GM18505 (cell line): Measurements from ENCODE around the gene DLX2.

ENCODE experiments used
- ATAC-seq: cut with Tn5 transposase; IDR thresholded peaks from one replicate; pipeline ENCODE4 v1.9.1; 2021; ENCODE audit not compliant: unreplicated experiment
- POLR2A ChIP-seq: IDR thresholded peaks from 4 replicates; pipeline ENCODE4 v1.6.1; 2011; ENCODE audit warnings: borderline replicate concordance; ENCODE audit not compliant: insufficient read depth, insufficient read length; ENCODE audit errors: extremely low read depth

The DLX2 gene

DNA sequence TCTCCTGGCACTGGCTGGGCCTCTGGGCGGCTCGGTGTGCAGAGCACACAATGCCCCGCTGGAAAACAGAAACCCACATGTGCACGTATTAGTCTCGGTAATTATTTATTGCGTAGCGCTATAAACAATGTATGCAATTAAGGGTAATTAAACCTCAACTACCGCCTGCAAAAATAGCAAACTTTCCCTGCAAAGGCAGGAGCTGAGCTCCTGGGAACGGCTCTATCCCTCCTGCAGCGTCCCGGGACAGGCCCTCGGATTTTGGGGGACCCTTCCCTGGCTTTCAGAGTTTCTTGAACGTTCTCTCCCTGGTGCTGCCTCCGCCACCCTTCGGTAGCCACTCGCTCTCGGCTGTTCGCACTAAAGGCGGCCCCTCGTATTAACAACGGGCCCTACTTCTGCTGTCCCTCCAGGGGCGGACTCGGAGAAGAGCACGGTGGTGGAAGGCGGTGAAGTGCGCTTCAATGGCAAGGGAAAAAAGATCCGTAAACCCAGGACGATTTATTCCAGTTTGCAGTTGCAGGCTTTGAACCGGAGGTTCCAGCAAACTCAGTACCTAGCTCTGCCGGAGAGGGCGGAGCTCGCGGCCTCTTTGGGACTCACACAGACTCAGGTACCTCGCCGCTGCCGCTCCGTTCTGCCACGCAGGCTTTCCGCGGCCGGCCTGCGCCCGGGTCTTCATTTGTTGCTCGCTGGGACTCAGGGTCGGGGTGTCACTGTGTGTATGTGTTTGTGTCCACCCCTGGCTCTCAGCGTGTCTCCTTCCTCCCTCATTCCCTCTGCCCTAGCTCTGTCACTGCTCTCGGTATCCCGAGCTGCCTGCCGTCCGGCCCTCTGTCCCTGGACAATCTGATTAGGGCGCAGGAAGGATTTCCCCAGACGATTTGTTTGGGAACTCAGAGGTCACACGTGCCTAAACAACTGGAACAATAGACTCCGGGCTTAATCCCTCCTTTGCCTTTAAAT, 16.2 kb downstream of the DLX2 start:
- TF ChIP-seq POLR2A, result no peak
- no peak for ATAC-seq

DNA sequence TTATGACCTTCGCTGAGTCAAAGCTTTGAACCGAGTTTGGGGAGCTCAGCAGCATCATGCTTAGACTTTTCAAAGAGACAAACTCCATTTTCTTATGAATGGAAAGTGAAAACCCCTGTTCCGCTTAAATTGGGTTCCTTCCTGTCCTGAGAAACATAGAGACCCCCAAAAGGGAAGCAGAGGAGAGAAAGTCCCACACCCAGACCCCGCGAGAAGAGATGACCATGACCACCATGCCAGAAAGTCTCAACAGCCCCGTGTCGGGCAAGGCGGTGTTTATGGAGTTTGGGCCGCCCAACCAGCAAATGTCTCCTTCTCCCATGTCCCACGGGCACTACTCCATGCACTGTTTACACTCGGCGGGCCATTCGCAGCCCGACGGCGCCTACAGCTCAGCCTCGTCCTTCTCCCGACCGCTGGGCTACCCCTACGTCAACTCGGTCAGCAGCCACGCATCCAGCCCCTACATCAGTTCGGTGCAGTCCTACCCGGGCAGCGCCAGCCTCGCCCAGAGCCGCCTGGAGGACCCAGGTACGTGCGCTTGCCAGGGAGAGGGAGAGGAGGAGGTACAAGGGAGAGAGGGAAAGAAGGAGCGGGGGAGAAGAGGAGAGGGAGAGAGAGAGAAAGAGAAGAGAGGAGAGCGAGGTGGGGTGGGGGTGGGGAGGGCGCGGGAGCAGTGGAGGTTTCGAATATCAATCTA, 17.1 kb downstream of the DLX2 start, which contains the start of gene DLX1:
Gene DLX1 (plus strand): TSS at position 48 of the 700 bp plus-strand sequence. CDS start 171 bp downstream, at position 219.
- no peak for TF ChIP-seq POLR2A
- peak; percentile 9 for ATAC-seq

DNA sequence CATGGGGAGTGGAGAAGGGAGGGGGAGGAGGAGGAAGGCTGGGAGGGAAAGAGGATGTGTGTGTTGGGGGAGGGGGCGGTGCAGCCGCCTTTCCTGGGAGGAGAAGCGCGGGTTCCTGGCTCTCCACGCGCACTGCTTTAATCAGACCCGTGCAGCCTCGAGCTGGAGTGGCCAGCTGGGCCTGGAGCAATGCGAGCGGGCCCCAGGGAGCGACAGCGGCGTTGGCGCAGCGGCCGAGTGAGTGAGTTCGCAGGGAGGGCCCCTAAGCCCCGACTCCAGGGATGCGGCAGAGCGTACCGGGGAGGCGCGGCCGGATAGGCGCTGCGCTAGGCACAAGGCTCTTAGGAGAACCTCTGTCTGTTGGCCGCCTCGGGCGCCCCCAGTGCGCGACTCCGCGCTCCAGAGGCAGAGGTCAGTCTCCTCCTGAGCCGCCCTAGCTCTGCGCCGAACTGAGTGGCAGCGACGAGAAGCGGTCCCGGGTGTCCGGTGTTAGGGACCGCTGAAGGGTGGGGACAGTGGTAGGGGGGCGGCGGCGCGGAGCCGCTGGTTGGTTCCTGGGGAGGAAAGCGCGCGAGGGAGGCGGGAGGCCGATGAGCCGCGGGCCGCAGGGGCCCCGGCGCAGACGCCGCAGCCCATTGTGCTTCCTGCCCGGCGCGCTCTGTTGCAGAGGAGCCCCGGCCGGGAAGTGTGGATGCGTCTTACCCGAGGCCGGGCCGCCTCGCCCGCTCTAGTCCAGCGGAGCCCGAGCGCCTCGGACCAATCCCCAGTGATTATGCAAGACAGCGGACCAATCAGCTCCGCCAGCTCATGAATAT, 17.8 kb downstream of the DLX2 start:
- TF ChIP-seq POLR2A, result peak; percentile 24
- ATAC-seq, result peak; percentile 77

DNA sequence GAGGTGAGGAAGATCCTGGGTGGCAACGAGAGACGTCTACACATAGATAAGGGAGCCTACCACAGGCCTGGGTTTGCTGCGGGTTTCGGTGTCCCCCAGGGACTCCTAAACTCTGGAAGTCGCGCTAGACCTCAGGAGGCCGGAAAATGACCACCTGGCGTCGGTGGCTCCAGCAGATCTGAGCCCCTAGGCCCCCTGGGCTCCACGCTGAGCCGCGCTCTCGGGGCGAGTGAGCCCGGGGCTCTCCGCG, 18.4 kb downstream of the DLX2 start:
- no peak for TF ChIP-seq POLR2A
- no peak for ATAC-seq

DNA sequence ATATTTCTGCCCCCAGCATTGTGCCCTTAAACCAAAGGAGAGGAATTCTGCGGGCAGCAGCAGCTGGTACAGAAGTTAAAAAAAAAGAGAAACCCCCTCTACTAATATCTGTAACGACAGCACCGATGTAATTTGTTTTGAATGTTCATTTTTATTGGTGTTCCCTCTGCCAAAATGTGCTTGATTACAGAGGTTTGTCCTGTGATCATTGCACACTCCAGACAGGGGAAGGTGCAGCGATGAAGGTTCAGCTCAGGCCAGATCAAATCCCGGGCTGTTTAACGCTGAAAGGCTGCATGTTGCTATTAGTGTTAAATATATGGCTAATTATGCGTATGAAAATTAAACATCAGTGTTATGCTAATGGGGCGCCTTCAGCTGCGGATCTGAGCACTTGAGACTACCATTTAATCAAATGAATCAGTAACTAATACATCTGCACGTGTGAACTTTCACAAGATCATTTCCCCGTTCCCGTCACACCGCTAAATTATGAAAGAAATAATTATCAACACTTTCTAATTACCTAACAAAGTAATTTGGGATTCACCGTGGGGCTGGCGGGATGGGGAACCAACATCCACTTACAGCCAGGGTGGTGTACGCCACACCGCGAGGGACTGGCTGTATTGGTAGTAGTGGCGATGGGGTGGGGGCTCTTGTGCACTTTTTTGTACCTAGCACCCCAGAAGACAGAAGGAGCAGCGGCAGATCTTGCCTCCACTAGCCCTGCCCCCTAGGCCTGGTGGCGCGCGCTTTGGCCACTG, 18.9 kb downstream of the DLX2 start:
- no peak for TF ChIP-seq POLR2A
- no peak for ATAC-seq

DNA sequence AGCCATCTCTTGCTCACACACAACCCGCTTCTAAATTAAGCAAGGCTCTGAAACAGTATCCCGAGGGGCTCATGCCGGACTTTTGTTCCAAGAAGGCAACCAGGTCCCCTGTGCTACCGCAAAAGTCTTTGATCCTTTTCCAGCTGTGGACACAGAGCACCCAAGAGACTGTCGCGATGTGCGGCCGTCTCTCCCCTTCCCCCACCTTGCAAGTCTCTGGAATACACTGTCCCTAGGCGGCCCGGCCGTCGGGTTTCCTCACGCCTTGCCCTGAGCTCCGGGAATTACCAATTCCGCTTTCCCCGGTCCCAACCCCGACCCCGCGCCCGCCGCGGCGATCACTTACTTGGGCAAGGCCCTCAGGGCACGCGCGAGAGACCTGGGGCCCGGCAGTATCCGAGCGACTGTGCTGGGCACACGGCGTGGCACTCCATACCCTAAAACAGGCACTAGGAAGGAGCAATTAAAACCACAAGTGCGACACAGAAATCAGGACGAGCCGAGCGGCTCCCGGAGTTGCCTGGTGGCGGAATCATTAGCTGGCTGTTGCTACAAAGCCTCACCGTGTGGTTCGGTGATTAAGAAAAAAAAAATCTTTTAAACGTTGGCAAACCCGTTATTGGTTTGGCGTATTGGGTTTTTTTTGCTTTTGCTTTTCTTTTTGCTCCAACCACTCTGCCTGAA, 19.6 kb downstream of the DLX2 start:
- ATAC-seq, result no peak

DNA sequence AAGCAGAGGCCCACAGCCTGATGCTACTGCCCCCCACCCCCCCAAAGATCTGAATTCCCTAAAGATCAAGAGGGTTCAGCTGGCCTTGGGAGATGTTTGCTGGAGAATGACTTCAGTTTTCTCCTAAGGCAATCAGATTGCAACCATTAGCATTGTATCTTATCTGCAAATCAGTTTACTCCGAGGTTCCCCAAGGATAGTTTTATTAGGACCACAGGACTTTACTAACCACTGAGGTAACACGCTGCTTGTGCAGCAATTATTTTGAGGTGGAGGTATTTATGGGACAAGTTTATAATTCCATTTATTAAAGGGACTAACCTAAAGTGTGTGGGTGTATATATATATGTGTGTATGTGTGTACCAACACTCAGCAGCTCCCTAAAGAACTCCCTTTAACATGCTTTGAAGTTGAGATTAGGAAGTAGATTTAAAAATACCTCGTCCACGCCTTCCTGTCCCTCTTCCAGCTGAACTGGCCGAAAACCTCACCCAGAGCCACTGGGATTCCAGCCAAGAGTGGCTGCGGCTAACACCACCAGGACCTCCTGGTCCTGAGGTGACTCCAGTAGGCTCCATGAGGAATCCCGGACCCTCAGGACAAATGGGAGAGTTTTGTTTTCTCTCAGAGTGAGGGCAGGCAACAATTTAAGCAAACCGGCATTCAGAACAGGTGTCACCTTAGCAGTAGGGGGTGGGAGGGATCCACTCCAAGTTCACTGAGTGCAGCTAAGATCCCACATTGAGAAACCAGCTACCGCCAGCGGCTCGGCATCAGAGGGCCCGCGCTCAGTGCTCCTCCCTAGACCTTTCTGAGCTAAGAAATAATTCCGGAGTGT, 20.4 kb downstream of the DLX2 start:
- no peak for TF ChIP-seq POLR2A
- no peak for ATAC-seq

More for the DNA sequence above, 19.6 kb downstream of the DLX2 start:
- TF ChIP-seq POLR2A, result no peak

DNA sequence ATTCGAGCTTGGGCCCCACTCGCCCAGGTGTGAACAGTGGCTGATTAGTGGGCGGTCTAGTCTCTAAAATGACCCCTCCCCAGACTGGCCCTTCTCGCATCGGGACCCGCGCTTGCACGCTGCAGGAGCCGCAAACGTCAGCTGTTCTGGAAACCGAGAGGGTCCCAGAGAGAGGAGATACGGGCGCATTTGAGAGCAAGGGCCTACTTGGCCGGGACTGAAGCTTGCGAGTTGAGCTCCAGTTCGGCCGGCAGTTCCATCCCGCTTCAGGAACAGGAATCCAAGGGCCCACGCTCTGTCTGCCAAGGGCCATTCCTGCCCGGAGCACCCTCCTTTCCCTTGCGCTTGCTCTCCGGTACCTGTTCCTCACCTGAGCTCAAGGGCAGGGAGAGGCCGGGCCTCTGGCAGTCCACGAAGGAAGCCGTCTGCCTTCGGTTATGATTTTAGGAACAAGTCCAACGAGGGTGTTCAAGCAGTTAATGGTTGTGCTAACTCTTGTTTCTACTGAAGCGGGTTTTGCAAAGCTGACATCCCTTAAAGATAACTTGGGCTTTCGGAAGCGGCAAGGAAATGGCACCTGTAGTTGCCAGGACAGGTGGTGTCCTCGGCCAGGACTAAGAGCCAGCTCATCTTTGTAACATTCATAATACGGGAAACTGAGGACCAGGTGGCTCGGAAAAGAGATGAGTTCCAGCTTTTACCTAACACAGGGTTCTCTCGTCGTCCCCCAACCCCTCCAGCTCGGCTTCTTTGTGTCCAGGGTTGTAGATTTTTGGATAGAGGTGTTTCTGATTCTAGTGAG, 21.3 kb downstream of the DLX2 start:
- no peak for ATAC-seq
- no peak for TF ChIP-seq POLR2A

DNA sequence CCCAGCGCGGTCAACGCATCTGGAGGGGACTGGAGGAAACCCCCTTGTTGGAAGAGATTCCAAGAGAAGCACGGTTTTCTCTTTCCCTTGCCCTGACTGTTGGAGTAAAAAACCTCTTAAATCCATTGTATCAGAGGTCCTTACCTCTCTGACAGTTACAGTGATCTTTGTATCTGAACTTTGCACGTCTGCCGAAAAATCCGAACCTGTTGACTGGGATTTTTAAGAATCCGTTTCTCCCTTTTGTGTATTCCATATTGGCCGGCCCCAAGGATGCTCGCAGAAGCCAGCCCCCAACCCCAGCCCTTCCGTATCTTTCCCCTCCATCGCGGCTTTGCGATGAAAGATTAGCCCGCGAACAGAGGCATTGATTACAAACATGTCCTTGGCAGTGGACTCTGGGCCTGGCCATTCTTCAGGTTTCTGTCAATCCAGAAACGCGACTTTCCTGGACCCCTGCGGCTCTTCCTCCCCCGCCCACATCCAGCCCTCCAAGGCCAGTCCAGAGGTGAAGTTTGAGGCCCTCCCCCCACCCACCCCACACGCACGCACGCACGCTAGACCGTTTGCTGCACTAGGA, 22.0 kb downstream of the DLX2 start:
- no peak for TF ChIP-seq POLR2A
- no peak for ATAC-seq

DNA sequence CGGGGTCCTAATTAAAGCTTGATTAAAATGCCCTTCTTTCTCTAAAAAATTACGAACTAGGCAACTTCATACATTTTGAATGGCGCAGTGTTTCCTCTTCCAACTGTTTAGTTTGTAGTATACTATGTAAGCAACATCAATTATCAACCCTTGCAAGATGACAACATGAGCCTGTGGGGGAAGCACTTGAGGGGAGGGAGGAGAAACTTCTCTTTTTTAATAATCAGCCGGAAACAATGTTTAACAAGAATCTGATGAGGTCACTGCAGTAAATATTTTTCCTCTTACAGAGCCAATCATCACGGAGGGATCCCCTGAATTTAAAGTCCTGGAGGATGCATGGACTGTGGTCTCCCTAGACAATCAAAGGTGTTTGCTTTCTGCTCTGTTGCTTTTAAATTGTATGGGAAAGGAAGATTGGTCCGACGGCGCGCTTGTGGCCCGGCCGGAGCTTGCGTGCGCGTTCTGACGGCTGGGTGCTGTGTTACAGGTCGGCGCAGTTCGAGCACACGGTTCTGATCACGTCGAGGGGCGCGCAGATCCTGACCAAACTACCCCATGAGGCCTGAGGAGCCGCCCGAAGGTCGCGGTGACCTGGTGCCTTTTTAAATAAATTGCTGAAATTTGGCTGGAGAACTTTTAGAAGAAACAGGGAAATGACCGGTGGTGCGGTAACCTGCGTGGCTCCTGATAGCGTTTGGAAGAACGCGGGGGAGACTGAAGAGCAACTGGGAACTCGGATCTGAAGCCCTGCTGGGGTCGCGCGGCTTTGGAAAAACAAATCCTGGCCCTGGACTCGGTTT, 22.7 kb downstream of the DLX2 start:
- ATAC-seq, result no peak

DNA sequence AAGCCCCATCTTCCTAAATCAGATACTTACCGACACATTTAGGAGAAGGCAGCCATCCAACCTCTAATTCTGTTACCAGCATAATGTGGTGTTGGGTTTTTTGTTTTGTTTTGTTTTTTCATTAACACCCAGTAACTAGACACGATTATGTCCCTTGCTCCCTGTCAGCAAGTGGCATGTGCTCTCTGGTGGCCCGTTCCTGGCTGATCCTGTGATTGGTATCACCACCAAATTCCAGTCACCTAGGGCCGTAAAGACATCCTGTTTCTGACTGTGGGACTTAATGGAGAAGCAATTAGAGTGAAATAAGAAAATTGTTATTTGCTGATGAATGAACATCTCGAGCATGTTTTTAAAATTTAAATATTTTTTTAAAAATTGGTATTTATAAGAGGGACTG, 23.3 kb downstream of the DLX2 start:
- ATAC-seq, result no peak

More for the DNA sequence above, 22.7 kb downstream of the DLX2 start:
- no peak for TF ChIP-seq POLR2A

More for the DNA sequence above, 23.3 kb downstream of the DLX2 start:
- TF ChIP-seq POLR2A, result no peak
